H1 (cell line): Measurements from ENCODE around the gene SYK. TPM values are rescaled to one million over a fixed set of nuclear protein-coding genes. Genes with fewer than 3 reads are reported as not detected.

Experiments used
- CTCF ChIA-PET: fragments of 300-600 bp; sonication (Branson Sonifier 250); formaldehyde crosslinking; loops from one replicate; lab custom pipeline; 2021; ENCODE audit not compliant: partially characterized antibody; lab: Charles Lee
- POLR2A ChIA-PET: fragments of 300-600 bp; sonication (Branson Sonifier 250); formaldehyde crosslinking; loops from one replicate; lab custom pipeline; 2021; ENCODE audit warnings: inconsistent platforms; ENCODE audit not compliant: partially characterized antibody; lab: Charles Lee
- DNase-seq, 2 experiments: peaks; one replicate each; pipeline versions ENCODE4 v3.0.0 to v3.0.0-alpha.2; 2010 to 2022; ENCODE audit warnings: low spot score in 2 of 2, low read depth in 1 of 2, mixed read lengths in 1 of 2
- FAIRE-seq: peaks from 2 replicates; lab custom pipeline; 2011; peaks lifted over from hg19 to GRCh38; lab: Jason Lieb, UNC
- H2AFZ ChIP-seq: 2 replicates; pipeline ENCODE4 v1.8.1; 2012; ENCODE audit warnings: low read length, inconsistent platforms
- H2AK5ac ChIP-seq: 2 replicates; pipeline ENCODE4 v1.6.1; 2013; ENCODE audit warnings: low read depth, low read length
- H2BK120ac ChIP-seq: replicated peaks from 2 replicates; pipeline ENCODE3; 2013; ENCODE audit warnings: low read depth, low read length, inconsistent platforms
- H2BK12ac ChIP-seq: 2 replicates; pipeline ENCODE4 v1.6.1; 2013; ENCODE audit warnings: low read depth, low read length
- H2BK15ac ChIP-seq: 2 replicates; pipeline ENCODE4 v1.6.1; 2013; ENCODE audit warnings: low read length
- H2BK20ac ChIP-seq: 2 replicates; pipeline ENCODE4 v1.6.1; 2013; ENCODE audit warnings: low read length
- H2BK5ac ChIP-seq: 2 replicates; pipeline ENCODE4 v1.6.1; 2013; ENCODE audit warnings: low read depth, low read length
- H3K14ac ChIP-seq: 2 replicates; pipeline ENCODE4 v1.6.1; 2013; ENCODE audit warnings: inconsistent platforms; ENCODE audit not compliant: insufficient read length
- H3K18ac ChIP-seq: 2 replicates; pipeline ENCODE4 v1.6.1; 2013; ENCODE audit warnings: low read length; ENCODE audit errors: extremely low read depth
- H3K23ac ChIP-seq: 2 replicates; pipeline ENCODE4 v1.6.1; 2013; ENCODE audit warnings: inconsistent platforms; ENCODE audit not compliant: insufficient read length
- H3K23me2 ChIP-seq: 2 replicates; pipeline ENCODE4 v1.6.1; 2013; ENCODE audit warnings: low read depth, low read length
- H3K27ac ChIP-seq: 2 replicates; pipeline ENCODE4 v1.6.1; 2011; ENCODE audit warnings: low read depth, low read length, inconsistent platforms
- H3K27me3 ChIP-seq, 4 experiments: replicated peaks in 1 of 4; 1 replicate in 1 of 4; 2 replicates in 3 of 4; pipeline versions ENCODE4 v1.6.1 to v1.8.1; 2011 to 2013; ENCODE audit warnings: low read length in 3 of 4, mild to moderate bottlenecking in 3 of 4, inconsistent platforms in 2 of 4, mixed read lengths in 2 of 4, moderate library complexity in 1 of 4; ENCODE audit not compliant: control insufficient read depth in 3 of 4, insufficient read depth in 3 of 4; ENCODE audit errors: extremely low read depth in 1 of 4
- H3K36me3 ChIP-seq, 4 experiments: 2 replicates each; pipeline versions ENCODE4 v1.6.1 to v1.8.1; 2011 to 2013; ENCODE audit warnings: mild to moderate bottlenecking in 4 of 4, low read length in 3 of 4, moderate library complexity in 2 of 4, control low read depth in 1 of 4, inconsistent platforms in 1 of 4; ENCODE audit not compliant: insufficient read depth in 4 of 4, control insufficient read depth in 2 of 4
- H3K4ac ChIP-seq: replicated peaks from 2 replicates; pipeline ENCODE3; 2013; ENCODE audit warnings: low read length, low read depth, mixed read lengths, inconsistent platforms; ENCODE audit not compliant: insufficient read length
- H3K4me1 ChIP-seq, 4 experiments: replicated peaks in 1 of 4; 1 replicate in 1 of 4; 2 replicates in 3 of 4; pipeline versions ENCODE4 v1.6.1 to v1.8.1; 2011 to 2013; ENCODE audit warnings: low read length in 3 of 4, inconsistent platforms in 2 of 4, mixed read lengths in 1 of 4; ENCODE audit not compliant: insufficient read depth in 4 of 4, control insufficient read depth in 3 of 4
- H3K4me2 ChIP-seq, 2 experiments: 2 replicates each; pipeline versions ENCODE4 v1.6.1 to v1.8.1; 2011 to 2013; ENCODE audit warnings: low read depth in 2 of 2, low read length in 2 of 2, control low read depth in 1 of 2, inconsistent platforms in 1 of 2, mild to moderate bottlenecking in 1 of 2; ENCODE audit not compliant: insufficient read depth in 1 of 2
- H3K4me3 ChIP-seq, 4 experiments: fragments of 200-600, 300-600 bp in 1 of 4; sonication (generic), shearing (Covaris generic), sonication (Bioruptor Twin) in 1 of 4; 2 replicates each; pipeline versions ENCODE4 v1.5.1 to v1.8.1; 2011 to 2016; ENCODE audit warnings: low read length in 4 of 4, low read depth in 3 of 4, control low read depth in 2 of 4, inconsistent platforms in 2 of 4, mild to moderate bottlenecking in 2 of 4, mixed read lengths in 1 of 4, moderate library complexity in 1 of 4; ENCODE audit not compliant: insufficient read depth in 2 of 4; ENCODE audit errors: extremely low read depth in 1 of 4
- H3K56ac ChIP-seq: replicated peaks from 2 replicates; pipeline ENCODE3; 2013; ENCODE audit warnings: low read depth, mild to moderate bottlenecking, mixed read lengths, low read length, inconsistent platforms; ENCODE audit not compliant: insufficient read length
- H3K79me1 ChIP-seq: 2 replicates; pipeline ENCODE4 v1.6.1; 2013; ENCODE audit warnings: low read depth, low read length, control low read depth
- H3K79me2 ChIP-seq, 2 experiments: 2 replicates each; pipeline versions ENCODE4 v1.6.1 to v1.8.1; 2012 to 2013; ENCODE audit warnings: low read length in 2 of 2, mild to moderate bottlenecking in 2 of 2, inconsistent platforms in 1 of 2; ENCODE audit not compliant: insufficient read depth in 2 of 2, control insufficient read depth in 1 of 2
- H3K9ac ChIP-seq, 4 experiments: replicated peaks in 1 of 4; 1 replicate in 1 of 4; 2 replicates in 3 of 4; pipeline versions ENCODE4 v1.6.1 to v1.8.1; 2011 to 2013; ENCODE audit warnings: low read depth in 3 of 4, low read length in 3 of 4, control low read depth in 2 of 4, mild to moderate bottlenecking in 2 of 4, moderate library complexity in 2 of 4, inconsistent platforms in 1 of 4; ENCODE audit errors: extremely low read depth in 1 of 4
- H3K9me3 ChIP-seq, 2 experiments: 2 replicates each; pipeline versions ENCODE4 v1.6.1 to v1.8.1; 2012 to 2013; ENCODE audit warnings: mild to moderate bottlenecking in 2 of 2, moderate library complexity in 2 of 2, control low read depth in 1 of 2, inconsistent platforms in 1 of 2, low read depth in 1 of 2, low read length in 1 of 2, mixed read lengths in 1 of 2; ENCODE audit not compliant: insufficient read depth in 2 of 2
- H4K20me1 ChIP-seq, 2 experiments: replicated peaks in 1 of 2; 2 replicates each; pipeline versions ENCODE3 to v1.8.1; 2011 to 2013; ENCODE audit warnings: inconsistent platforms in 2 of 2, low read length in 2 of 2, mild to moderate bottlenecking in 1 of 2; ENCODE audit not compliant: insufficient read depth in 2 of 2, control insufficient read depth in 1 of 2
- H4K5ac ChIP-seq: 2 replicates; pipeline ENCODE4 v1.6.1; 2013; ENCODE audit warnings: low read length, low read depth, mixed read lengths, inconsistent platforms; ENCODE audit not compliant: insufficient read length
- H4K8ac ChIP-seq: 2 replicates; pipeline ENCODE4 v1.8.0; 2013; ENCODE audit warnings: mild to moderate bottlenecking, moderate library complexity, low read length, inconsistent platforms; ENCODE audit not compliant: insufficient read depth; ENCODE audit errors: extremely low read depth
- H4K91ac ChIP-seq: replicated peaks from 2 replicates; pipeline ENCODE3; 2013; ENCODE audit warnings: low read length, mixed read lengths, inconsistent platforms; ENCODE audit not compliant: insufficient read length
- MAX ChIP-seq: IDR thresholded peaks from 2 replicates; pipeline ENCODE4 v1.6.1; 2012; ENCODE audit warnings: inconsistent platforms
- NRF1 ChIP-seq: IDR thresholded peaks from 2 replicates; pipeline ENCODE4 v1.6.1; 2011; ENCODE audit warnings: mild to moderate bottlenecking, low read depth, low read length, improper control_type of control experiment
- WGBS, 2 experiments: shearing (Covaris generic) in 1 of 2; methylation state at CpG; one replicate each; pipeline versions ENCODE4 v1.1.6 to v1.1.7; 2013 to 2015; ENCODE audit warnings: low lambda C conversion rate in 2 of 2, mixed read lengths in 2 of 2, inconsistent platforms in 1 of 2, low coverage in 1 of 2, missing lambda C conversion rate in 1 of 2; ENCODE audit not compliant: insufficient replicate concordance in 2 of 2, insufficient coverage in 1 of 2, insufficient read length in 1 of 2; ENCODE audit errors: extremely low coverage in 1 of 2, missing lambda C conversion rate in 1 of 2; 5-methylcytosine and 5-hydroxymethylcytosine counted together
- polyA plus RNA-seq, 7 experiments: library from polyadenylated mRNA; depleted of rRNA in 3 of 7; stranded (reverse) in 5 of 7; unstranded in 2 of 7; fragments of >200 nt in 5 of 7; fragments of 200-250 nt in 2 of 7; gene quantifications; 1 replicate in 5 of 7; 2 replicates in 1 of 7; 4 replicates in 1 of 7; pipeline versions ENCODE4 v1.2.1 to v1.2.3, GENCODE V29; 2011 to 2013; ENCODE audit warnings: missing spikeins in 2 of 7, mixed read lengths in 2 of 7
- total RNA-seq: library from RNA; stranded (reverse); fragmentation: NEBNext Ultra II Directional; extraction: Animal tissue kit (Norgen Biotek cat#: 25700); gene quantifications from 2 replicates; pipeline ENCODE4 v1.2.1, GENCODE V29; 2021

SYK gene
- total and polyA plus RNA-seq, 2 of the 8 experiments (the other 6 are each of a cell fraction or from before 2014, with no cell fraction given): 1.5 to 4.4 TPM

- DNase-seq (no peak), FAIRE-seq (no peak)
- ChIA-PET CTCF (interaction anchor here (0.6 to 2.6 kb wide), 6 partner anchors 16 to 494 kb away, joined by 3 to 15 read pairs (median 3); no protein-coding TSS in a partner anchor), POLR2A (interaction anchor here (0.7 kb wide), 1 partner anchor 528 kb away, joined by 3 read pairs; the partner anchor contains the start of gene NFIL3)
- Histone ChIP-seq H3K9me3 (no peaks in the 10 kb centered on the region), H3K14ac (no peak overlapping the region), H3K56ac (no peak overlapping the region), H3K36me3 (no peaks in the 10 kb centered on the region), H3K23ac (no peak overlapping the region), H3K4ac (peak overlapping the region; percentile 7), H2BK15ac (no peak overlapping the region), H3K27me3 (no peaks in the 10 kb centered on the region), H4K5ac (no peak overlapping the region), H3K4me1 (peaks cover 5 to 18% (median 10%) of the 10 kb centered on the region in 4 experiments), H3K27ac (no peak overlapping the region), H3K9ac (no peak overlapping the region), H4K91ac (no peak overlapping the region), H2BK20ac (0 out of 2 replicates have a peak overlapping the region, but pooled peaks have one; percentile 66), H2BK12ac (no peak overlapping the region), H3K79me2 (no peaks in the 10 kb centered on the region), H2BK120ac (no peak overlapping the region), H3K79me1 (no peaks in the 10 kb centered on the region), H4K8ac (no peak overlapping the region), H3K18ac (peak overlapping the region; percentile 73), H2AFZ (no peak overlapping the region; the same call in 1 of the 2 replicates), H3K4me3 (no peak overlapping the region; a peak in 1 of 8 replicates), H2BK5ac (peak overlapping the region; percentile 54; the same call in 1 of the 2 replicates), H3K23me2 (no peaks in the 10 kb centered on the region; the same call in 1 of the 2 replicates), H2AK5ac (no peak overlapping the region), H3K4me2 (peak overlapping the region; percentile 13 to 18; a peak in 1 of 4 replicates), H4K20me1 (peaks cover 0 to 3% of the 10 kb centered on the region in 2 experiments)
- WGBS, 2 experiments: 85% methylated on average over 7 of the region's 7 CpGs; no CpG with 5 or more reads in 1 of the 2 experiments
- TF ChIP-seq NRF1: no peak
- 0 out of 2 replicates have a peak, but pooled peaks have one; percentile 1 for TF ChIP-seq MAX
These were observed 94.2 kb downstream of the SYK start for GRCh38 chr9:90895786-90896185.
